HG03520 (cell line): Measurements from ENCODE around the gene UBXN1.
A peak's percentile ranks its signal among the peaks of the same experiment; 100 is the strongest.

Experiments used
- ATAC-seq: cut with Tn5 transposase; IDR thresholded peaks from one replicate; pipeline ENCODE4 v1.9.1; 2021; ENCODE audit warnings: mild to moderate bottlenecking, moderate library complexity; ENCODE audit not compliant: unreplicated experiment

The UBXN1 gene

GRCh38 chr11:62678770-62679696, at the start of gene UBXN1:
Gene UBXN1 (minus strand): TSS chr11:62679073. CDS start chr11:62678923, 150 bp downstream.
- peak; percentile 51 for ATAC-seq

GRCh38 chr11:62728171-62728988, 49.5 kb upstream of the UBXN1 start, which contains the start of gene TTC9C:
Gene TTC9C (plus strand): TSS chr11:62728486. CDS start chr11:62728849, 363 bp downstream.
- ATAC-seq: no peak

GRCh38 chr11:62727872-62728170, 48.9 kb upstream of the UBXN1 start:
- peak; percentile 48 for ATAC-seq

GRCh38 chr11:62727165-62727871, 48.4 kb upstream of the UBXN1 start, which contains the start of gene HNRNPUL2:
Gene HNRNPUL2 (minus strand): TSS chr11:62727457. CDS start chr11:62727156, 301 bp downstream.
- ATAC-seq: peak; percentile 71

GRCh38 chr11:62726915-62727164, 48.0 kb upstream of the UBXN1 start:
- ATAC-seq: no peak

- ATAC-seq: peak; percentile 8
Observed at GRCh38 chr11:62726156-62726914, 47.5 kb upstream of the UBXN1 start.

GRCh38 chr11:62725646-62726045, 46.8 kb upstream of the UBXN1 start:
- ATAC-seq: no peak

- no peak for ATAC-seq
Observed at GRCh38 chr11:62724171-62724570, 45.3 kb upstream of the UBXN1 start.

GRCh38 chr11:62721994-62722393, 43.1 kb upstream of the UBXN1 start:
- no peak for ATAC-seq

GRCh38 chr11:62719302-62719978, 40.6 kb upstream of the UBXN1 start:
- no peak for ATAC-seq

GRCh38 chr11:62716816-62717215, 37.9 kb upstream of the UBXN1 start:
- ATAC-seq: no peak

- ATAC-seq: no peak
Observed at GRCh38 chr11:62716206-62716605, 37.3 kb upstream of the UBXN1 start.

GRCh38 chr11:62715150-62716130, 36.6 kb upstream of the UBXN1 start:
- ATAC-seq: no peak

GRCh38 chr11:62713343-62713742, 34.5 kb upstream of the UBXN1 start:
- no peak for ATAC-seq

- no peak for ATAC-seq
Observed at GRCh38 chr11:62712861-62713260, 34.0 kb upstream of the UBXN1 start.

GRCh38 chr11:62712276-62712812, 33.5 kb upstream of the UBXN1 start:
- ATAC-seq: no peak

- ATAC-seq: no peak
Observed at GRCh38 chr11:62710001-62710345, 31.1 kb upstream of the UBXN1 start.

- ATAC-seq: peak; percentile 66
Observed at GRCh38 chr11:62709247-62710000, 30.6 kb upstream of the UBXN1 start.
